GM18861 (cell line): ENCODE measurements around the gene DIPK1C.

Experiments used
- ATAC-seq: cut with Tn5 transposase; IDR thresholded peaks from one replicate; pipeline ENCODE4 v1.9.1; 2021; ENCODE audit not compliant: unreplicated experiment

Gene DIPK1C

DNA sequence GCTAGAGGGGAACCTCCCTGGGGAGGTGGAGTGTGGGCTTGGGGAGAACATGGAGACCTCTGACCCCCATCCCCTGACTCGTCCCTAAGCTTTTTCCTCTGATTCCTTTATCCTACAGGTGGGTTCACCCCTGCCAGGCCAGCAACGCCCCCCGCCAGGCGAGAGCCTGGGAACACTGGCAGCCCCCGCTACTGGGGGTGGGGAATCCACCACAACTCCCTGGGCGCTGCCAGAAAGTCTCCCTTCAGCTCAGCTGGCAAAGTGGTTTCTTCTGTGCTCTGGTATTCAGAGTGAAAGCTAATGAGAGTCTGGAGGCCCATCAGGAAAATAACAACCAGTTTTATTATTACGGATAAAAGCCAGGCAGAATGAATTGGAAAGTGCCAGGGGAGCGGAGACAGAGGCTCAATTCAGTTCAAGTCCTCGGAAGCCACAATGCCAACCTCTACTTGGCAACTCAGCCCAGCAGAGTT lies 2.8 kb downstream of the DIPK1C start:
- ATAC-seq, result no peak

DNA sequence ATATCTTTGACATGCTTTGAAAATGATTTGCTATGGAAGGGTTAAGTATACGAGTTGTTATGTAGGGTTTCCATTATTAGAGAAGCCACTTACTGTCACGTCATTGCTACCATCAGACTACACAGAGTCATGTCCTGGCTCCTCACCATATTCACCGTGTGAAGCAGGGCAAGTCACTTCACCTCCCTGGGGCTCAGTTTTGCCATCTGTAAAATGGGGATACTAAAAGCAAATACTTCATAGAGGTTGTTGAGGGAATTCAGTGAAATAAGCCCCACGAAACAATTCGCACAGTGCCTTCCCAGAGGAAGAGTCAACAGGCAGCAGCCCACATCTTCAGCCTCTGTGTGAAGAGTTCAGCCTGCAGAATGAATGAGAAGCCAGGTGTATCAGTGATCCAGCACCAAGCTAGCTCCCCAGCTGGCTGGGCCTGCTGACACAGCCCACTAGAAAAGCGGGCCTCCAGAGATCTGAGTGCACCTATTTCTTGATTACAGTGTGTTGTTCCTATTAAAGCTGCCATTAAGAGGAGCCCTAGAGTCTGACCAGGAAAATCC lies 3.4 kb downstream of the DIPK1C start:
- ATAC-seq, result no peak

DNA sequence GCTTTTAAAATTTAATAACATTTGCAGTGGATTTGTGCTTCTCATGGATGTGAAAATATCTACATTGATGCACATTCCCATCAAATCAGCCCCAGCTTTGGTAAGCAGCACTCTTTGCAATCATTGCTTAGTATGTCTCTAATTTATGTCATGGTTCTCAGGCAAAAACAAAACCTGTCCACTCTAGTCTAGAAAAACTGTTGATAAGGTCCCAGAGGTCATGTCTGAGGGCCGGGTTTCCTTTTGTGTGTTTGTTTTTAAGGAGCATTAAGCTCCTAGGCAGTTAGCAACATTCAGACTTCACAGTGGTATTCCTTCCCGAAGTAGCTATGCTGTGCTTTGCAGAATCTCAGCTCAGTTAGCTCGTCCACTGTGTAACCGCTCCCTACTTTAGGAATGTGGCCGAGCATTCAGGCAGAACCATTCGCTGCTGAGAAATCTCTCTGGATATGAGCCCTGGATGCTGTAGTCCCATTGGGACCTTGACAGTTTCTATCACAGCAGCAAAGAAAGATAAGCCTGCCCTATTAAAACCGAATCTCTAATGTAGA lies 4.0 kb downstream of the DIPK1C start:
- no peak for ATAC-seq

DNA sequence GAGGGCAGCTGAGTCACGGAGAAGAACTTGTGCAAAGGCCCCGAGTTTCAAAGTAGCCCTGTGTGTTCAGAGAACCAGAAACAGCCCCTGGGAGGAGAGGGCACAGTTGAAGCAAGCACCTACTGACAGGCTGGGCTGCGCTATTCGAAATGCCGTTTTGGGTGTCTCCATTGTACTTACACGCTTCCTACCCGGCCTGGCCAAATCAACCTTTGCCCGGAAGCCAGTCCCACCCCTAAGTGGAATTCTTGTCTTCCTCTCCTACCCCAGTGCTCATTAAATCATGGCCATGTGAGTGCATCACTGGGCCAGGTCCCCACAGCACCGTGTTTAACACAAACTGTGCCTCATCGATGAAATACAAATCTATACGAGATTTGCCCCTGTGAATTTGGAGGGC lies 6.0 kb downstream of the DIPK1C start:
- ATAC-seq, result no peak

GRCh38 chr18:74450626-74451025 lies 6.5 kb downstream of the DIPK1C start:
- ATAC-seq, result no peak

GRCh38 chr18:74447404-74448152 lies 9.5 kb downstream of the DIPK1C start:
- no peak for ATAC-seq

GRCh38 chr18:74446631-74447403 lies 10.3 kb downstream of the DIPK1C start:
- ATAC-seq, result no peak

DNA sequence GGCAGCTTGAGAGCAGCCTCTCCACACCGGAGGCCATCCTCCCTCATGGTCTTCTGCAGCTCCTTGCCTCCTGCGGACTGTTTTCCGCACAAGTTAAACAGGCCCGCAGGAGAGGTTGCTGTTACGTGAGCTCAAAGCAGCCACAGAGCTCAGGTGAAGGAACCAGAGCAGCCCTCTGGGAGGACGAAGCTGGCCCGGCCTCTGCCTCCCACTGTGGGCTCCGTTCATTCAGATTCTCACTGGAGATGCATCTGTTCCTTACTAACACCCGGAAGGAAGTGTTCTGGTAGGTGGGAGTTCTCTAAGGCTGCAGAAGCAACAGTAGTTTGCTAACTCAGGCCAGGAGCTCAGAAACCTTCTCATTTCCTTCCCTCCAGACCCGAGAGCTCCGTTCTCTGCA lies 10.9 kb downstream of the DIPK1C start:
- no peak for ATAC-seq

GRCh38 chr18:74445585-74445984 lies 11.5 kb downstream of the DIPK1C start:
- no peak for ATAC-seq

DNA sequence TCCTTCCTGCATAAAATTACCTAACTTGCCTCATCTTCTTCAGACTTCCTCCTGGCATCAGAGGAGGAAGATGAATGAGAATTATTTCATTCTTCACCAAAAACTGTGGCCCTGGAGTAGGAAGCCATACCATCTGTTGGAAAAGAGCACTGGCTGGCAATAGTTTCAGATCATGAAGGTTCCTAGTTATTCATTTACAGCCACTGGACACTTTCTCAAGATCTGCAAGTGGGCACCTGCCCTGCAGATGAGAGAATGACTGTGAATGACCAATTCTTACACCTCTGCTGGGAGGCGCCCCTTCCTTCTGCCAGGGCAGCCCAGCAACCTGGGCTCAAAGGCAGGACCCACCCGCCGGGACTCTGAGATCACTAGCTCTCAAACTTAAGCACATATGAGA lies 13.0 kb downstream of the DIPK1C start:
- no peak for ATAC-seq

DNA sequence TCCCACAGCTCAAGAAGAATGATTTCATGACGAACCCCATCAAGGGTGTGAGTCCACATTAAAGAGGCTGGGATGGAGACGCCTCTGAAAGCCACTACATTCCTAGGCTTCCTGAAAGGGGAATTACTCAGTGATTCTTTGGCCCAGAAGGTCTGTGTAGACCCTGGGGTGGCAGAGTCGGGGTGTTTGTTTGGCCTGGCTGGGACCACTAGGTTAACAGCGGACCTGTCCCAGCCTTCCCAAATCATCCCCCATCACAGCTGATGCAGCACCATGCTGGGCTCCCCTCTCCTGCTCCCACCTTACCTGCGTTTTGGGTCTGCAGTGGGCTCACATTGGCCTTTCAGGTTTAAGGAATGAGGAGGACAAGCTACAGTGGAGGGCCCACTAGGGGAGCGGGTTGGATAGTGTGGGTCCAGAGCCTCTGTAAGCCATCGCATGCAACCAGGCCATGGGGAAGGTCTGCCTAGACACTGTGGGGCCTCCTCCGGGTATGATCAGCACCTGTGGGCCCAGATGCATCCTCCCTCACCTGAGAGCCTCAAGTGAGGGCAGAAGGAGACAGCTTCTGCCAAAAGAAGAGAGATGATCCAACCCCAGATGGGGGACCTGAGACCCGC lies 16.2 kb downstream of the DIPK1C start:
- ATAC-seq, result no peak

DNA sequence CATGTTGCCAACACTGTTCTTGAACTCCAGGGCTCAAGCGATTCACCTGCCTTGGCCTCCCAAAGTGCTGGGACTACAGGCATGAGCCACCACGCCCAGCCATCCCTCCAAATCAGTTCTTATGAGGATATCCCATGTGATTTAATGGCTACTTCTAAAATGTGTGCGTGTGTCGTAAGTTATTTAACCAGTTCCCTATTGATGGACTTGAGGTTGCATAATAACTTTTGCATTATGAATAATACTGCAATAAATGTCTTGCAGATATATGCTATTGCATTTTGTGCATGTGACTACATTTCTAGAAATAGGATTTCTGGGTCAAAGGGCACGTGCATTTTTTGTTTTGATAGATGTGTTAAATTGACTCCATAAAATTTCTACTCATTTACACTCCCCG lies 19.0 kb downstream of the DIPK1C start:
- no peak for ATAC-seq

- ATAC-seq, result no peak
Observed at GRCh38 chr18:74436158-74436769, 20.8 kb downstream of the DIPK1C start.

GRCh38 chr18:74435740-74436139 lies 21.4 kb downstream of the DIPK1C start:
- ATAC-seq, result no peak

GRCh38 chr18:74434466-74434865 lies 22.6 kb downstream of the DIPK1C start:
- no peak for ATAC-seq

DNA sequence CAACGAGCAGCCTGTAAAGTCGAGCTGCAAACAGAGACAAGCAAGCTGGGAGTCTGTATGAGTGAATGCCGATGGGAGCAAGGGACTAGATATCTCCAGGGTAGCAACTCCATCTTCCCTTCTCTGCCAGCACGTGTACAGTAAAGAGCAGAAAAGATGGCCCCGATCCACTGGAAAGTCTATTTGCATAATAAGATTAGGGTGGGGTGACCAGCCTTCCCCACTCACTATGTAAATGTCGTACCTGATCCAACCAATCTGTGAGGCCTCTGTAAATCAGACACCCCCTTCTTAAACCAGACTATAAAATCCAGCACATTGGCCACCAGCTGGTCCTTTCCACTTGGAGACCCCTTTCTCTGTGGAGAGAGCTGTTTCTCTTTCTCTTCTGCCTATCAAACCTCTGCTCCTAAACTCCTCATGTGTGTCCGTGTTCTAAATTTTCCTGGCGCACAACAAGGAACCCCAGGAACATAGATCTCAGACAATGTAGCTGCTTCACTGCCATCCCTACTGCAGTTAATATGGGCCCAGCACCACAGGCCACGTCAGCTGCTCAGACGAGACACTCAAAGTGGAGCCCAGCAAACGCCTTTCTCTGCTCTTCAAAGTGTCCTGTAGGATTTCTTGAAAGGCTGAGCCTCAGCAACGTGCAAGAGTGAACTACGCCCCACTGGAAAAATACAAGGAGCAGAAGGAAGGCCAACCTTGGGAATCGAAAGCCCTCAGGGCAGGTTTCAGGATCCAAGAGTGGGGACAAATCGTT lies 26.1 kb downstream of the DIPK1C start:
- ATAC-seq, result no peak

- no peak for ATAC-seq
Observed at GRCh38 chr18:74430231-74430630, 26.9 kb downstream of the DIPK1C start.

GRCh38 chr18:74429096-74429495 lies 28.0 kb downstream of the DIPK1C start:
- no peak for ATAC-seq

GRCh38 chr18:74427442-74428112 lies 29.5 kb downstream of the DIPK1C start:
- no peak for ATAC-seq

DNA sequence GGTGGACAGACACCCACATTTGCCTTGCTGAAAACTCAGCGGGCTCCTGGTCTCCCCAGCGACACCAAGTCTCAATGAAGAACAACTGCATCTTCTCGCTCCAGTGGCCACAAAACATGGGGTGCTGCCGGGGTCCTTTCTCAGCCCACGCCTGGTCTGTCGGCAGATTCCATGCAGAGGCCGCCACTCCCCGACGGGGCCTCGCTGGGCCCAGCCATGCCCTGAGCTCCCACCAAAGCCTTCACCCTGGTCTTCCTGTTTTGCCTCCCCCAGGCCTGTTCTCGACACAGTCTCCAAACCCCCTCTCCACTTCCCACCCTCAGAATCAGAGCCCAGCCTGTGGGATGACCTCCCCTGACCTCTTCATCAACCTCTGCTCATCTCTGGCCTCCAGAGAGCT lies 31.2 kb downstream of the DIPK1C start:
- ATAC-seq, result no peak
